Caco-2 (cell line): ENCODE results near the gene HSD17B12. TPM values are rescaled to one million over a fixed set of nuclear protein-coding genes. Genes with fewer than 3 reads are reported as not detected.

Source experiments
- BruUV-seq: library from RNA; stranded (reverse); fragments of 400-500 nt; replicated peaks from 2 replicates; lab custom pipeline; 2021; lab: Mats Ljungman, UMichigan
- CTCF ChIA-PET: fragments of 300-600 bp; sonication (Branson Sonifier 250); formaldehyde crosslinking; loops from one replicate; lab custom pipeline; 2022; ENCODE audit warnings: antibody characterized with exemption; lab: Charles Lee
- POLR2A ChIA-PET: fragments of 300-600 bp; sonication (Branson Sonifier 250); formaldehyde crosslinking; loops from one replicate; lab custom pipeline; 2022; ENCODE audit warnings: antibody characterized with exemption; lab: Charles Lee
- DNase-seq, 2 experiments: peaks; one replicate each; pipeline versions ENCODE4 v3.0.0 to v3.0.0-alpha.2; 2020 to 2022
- H3K27me3 ChIP-seq: replicated peaks from 2 replicates; pipeline ENCODE4 v1.6.0; 2011; ENCODE audit warnings: low read length; ENCODE audit not compliant: control insufficient read depth, insufficient read depth
- H3K36me3 ChIP-seq: 2 replicates; pipeline ENCODE4 v1.5.1; 2011; ENCODE audit warnings: low read length; ENCODE audit not compliant: control insufficient read depth, insufficient read depth
- H3K4me1 ChIP-seq: fragments of 250-450 bp; sonication (Bioruptor Pico); 2 replicates; pipeline ENCODE4 v1.5.1; 2020; ENCODE audit warnings: mild to moderate bottlenecking
- H3K4me3 ChIP-seq: 2 replicates; pipeline ENCODE4 v1.5.1; 2011; ENCODE audit warnings: low read depth, mild to moderate bottlenecking, control low read depth, low read length
- H3K9me3 ChIP-seq: fragments of 250-450 bp; sonication (Bioruptor Pico); 2 replicates; pipeline ENCODE4 v1.5.1; 2020; ENCODE audit warnings: mild to moderate bottlenecking, moderate library complexity
- H3K27ac Mint-ChIP-seq: one replicate; pipeline ENCODE4 v1.8.0; 2022; ENCODE audit warnings: mixed read lengths; ENCODE audit not compliant: unreplicated experiment
- H3K27me3 Mint-ChIP-seq: one replicate; pipeline ENCODE4 v1.8.0; 2022; ENCODE audit warnings: mixed read lengths; ENCODE audit not compliant: insufficient read depth, unreplicated experiment
- H3K36me3 Mint-ChIP-seq: one replicate; pipeline ENCODE4 v1.8.0; 2022; ENCODE audit warnings: mild to moderate bottlenecking, mixed read lengths; ENCODE audit not compliant: insufficient read depth, unreplicated experiment
- H3K4me1 Mint-ChIP-seq: one replicate; pipeline ENCODE4 v1.8.0; 2022; ENCODE audit warnings: low read depth, mixed read lengths; ENCODE audit not compliant: unreplicated experiment
- H3K4me3 Mint-ChIP-seq: one replicate; pipeline ENCODE4 v1.8.0; 2022; ENCODE audit warnings: mild to moderate bottlenecking, moderate library complexity, mixed read lengths; ENCODE audit not compliant: unreplicated experiment
- H3K9me3 Mint-ChIP-seq: one replicate; pipeline ENCODE4 v1.8.0; 2022; ENCODE audit warnings: mixed read lengths; ENCODE audit not compliant: unreplicated experiment
- CTCF ChIP-seq, 2 experiments: fragments of 200-600 bp in 1 of 2; IDR thresholded peaks; 1 replicate in 1 of 2; 2 replicates in 1 of 2; pipeline versions ENCODE4 v1.5.1 to v1.8.0; 2011 to 2022; ENCODE audit warnings: antibody characterized with exemption in 1 of 2, control low read depth in 1 of 2, inconsistent platforms in 1 of 2, low read depth in 1 of 2, low read length in 1 of 2, mild to moderate bottlenecking in 1 of 2, moderate library complexity in 1 of 2; ENCODE audit not compliant: insufficient read depth in 1 of 2, severe bottlenecking in 1 of 2, unreplicated experiment in 1 of 2
- intact Hi-C: fragments of 100-400 bp; cut with micrococcal nuclease; formaldehyde crosslinking; loops from one replicate; pipeline ENCODE4 v1.10.0; 2022; ENCODE audit not compliant: unreplicated experiment
- total RNA-seq: library from RNA; stranded (reverse); gene quantifications from 2 replicates; pipeline ENCODE4 v1.2.3, GENCODE V29; 2022

HSD17B12 gene
- total RNA-seq, 1 experiment from 2014 or later: 155 TPM

DNA sequence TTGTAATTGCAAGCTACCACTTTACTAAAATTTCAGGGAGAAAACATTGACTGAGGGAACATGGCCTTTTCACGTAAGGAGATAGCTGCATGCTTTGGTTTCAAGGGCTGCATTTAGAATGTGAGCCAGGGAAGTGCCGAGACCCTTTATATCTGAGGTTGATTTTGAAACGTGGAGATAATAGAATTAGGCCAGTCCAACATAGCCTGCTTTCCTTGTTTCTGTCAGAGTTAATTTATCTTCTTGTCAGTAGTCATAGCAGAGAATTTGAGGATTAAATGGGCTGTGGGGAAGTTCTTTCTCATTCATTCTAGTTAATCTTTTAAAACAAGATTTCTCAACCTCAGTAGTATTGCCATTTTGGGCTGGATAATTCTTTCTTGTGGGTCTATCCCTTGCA is 212.3 kb downstream of the HSD17B12 start:
- H3K9me3 Mint-ChIP-seq: no peaks in the 10 kb centered on the region
- no peak for TF ChIP-seq CTCF (IDR thresholded peaks at IDR 0.05; ENCODE audit: insufficient read depth in 1 of 2, low read depth in 1 of 2, low read length in 1 of 2, severe bottlenecking in 1 of 2, unreplicated experiment in 1 of 2)
- ChIA-PET CTCF (no interaction called here), POLR2A (no interaction called here)
- no peaks in the 10 kb centered on the region for H3K9me3 ChIP-seq
- H3K27me3 ChIP-seq: no peaks in the 10 kb centered on the region
- no TSS peak for BruUV-seq
- no peak overlapping the region for H3K27ac Mint-ChIP-seq
- no peaks in the 10 kb centered on the region for H3K36me3 ChIP-seq
- no peaks in the 10 kb centered on the region for H3K27me3 Mint-ChIP-seq
- intact Hi-C loops: no loop called here
- H3K4me1 Mint-ChIP-seq: no peaks in the 10 kb centered on the region
- DNase-seq: no peak
- peaks cover 27% of the 10 kb centered on the region for H3K36me3 Mint-ChIP-seq
- H3K4me1 ChIP-seq: no peaks in the 10 kb centered on the region
- no peak overlapping the region for H3K4me3 ChIP-seq
- H3K4me3 Mint-ChIP-seq: no peak overlapping the region

- no peaks in the 10 kb centered on the region for H3K9me3 Mint-ChIP-seq
- intact Hi-C loops: no loop called here
- H3K4me1 ChIP-seq: no peaks in the 10 kb centered on the region
- no peak overlapping the region for H3K4me3 Mint-ChIP-seq
- H3K36me3 ChIP-seq: no peaks in the 10 kb centered on the region; the same call in none of the 2 replicates
- H3K27me3 Mint-ChIP-seq: no peaks in the 10 kb centered on the region
- H3K36me3 Mint-ChIP-seq: peaks cover 30% of the 10 kb centered on the region
- BruUV-seq: no TSS peak
- ChIA-PET CTCF (interaction anchor here (1.2 kb wide), 1 partner anchor 53 kb away, joined by 3 read pairs; no protein-coding TSS in a partner anchor), POLR2A (no interaction called here)
- H3K9me3 ChIP-seq: no peaks in the 10 kb centered on the region
- DNase-seq: no peak
- H3K27ac Mint-ChIP-seq: no peak overlapping the region
- H3K27me3 ChIP-seq: no peaks in the 10 kb centered on the region
- H3K4me3 ChIP-seq: no peak overlapping the region
- no peak for TF ChIP-seq CTCF (IDR thresholded peaks at IDR 0.05; ENCODE audit: insufficient read depth in 1 of 2, low read depth in 1 of 2, low read length in 1 of 2, severe bottlenecking in 1 of 2, unreplicated experiment in 1 of 2)
- no peaks in the 10 kb centered on the region for H3K4me1 Mint-ChIP-seq
These were observed 214.0 kb downstream of the HSD17B12 start for GRCh38 chr11:43894546-43894945.

- Mint-ChIP-seq H3K36me3 (peaks cover 23% of the 10 kb centered on the region), H3K9me3 (no peaks in the 10 kb centered on the region), H3K4me1 (no peaks in the 10 kb centered on the region), H3K4me3 (no peak overlapping the region), H3K27me3 (no peaks in the 10 kb centered on the region), H3K27ac (no peak overlapping the region)
- intact Hi-C loops: no loop called here
- no TSS peak for BruUV-seq
- no peak for TF ChIP-seq CTCF (IDR thresholded peaks at IDR 0.05; ENCODE audit: insufficient read depth in 1 of 2, low read depth in 1 of 2, low read length in 1 of 2, severe bottlenecking in 1 of 2, unreplicated experiment in 1 of 2)
- POLR2A ChIA-PET: no interaction called here
- no peak for DNase-seq
- H3K36me3 ChIP-seq: no peaks in the 10 kb centered on the region; the same call in none of the 2 replicates
- no peak overlapping the region for H3K4me3 ChIP-seq
- H3K9me3 ChIP-seq: no peaks in the 10 kb centered on the region
- H3K4me1 ChIP-seq: no peaks in the 10 kb centered on the region
- no peaks in the 10 kb centered on the region for H3K27me3 ChIP-seq
- CTCF ChIA-PET: no interaction called here
These were observed 215.1 kb downstream of the HSD17B12 start for GRCh38 chr11:43895601-43896000.
